NCI-H460 (cell line): ENCODE results near the gene PRSS27. TPM values are rescaled to one million over a fixed set of nuclear protein-coding genes. Genes with fewer than 3 reads are reported as not detected.
"Not testable (repeated sequence)": the region's sequence is repeated elsewhere in the genome, so short reads cannot be mapped to it uniquely, and the experiment has no call there.

Source experiments
- DNase-seq: peaks from one replicate; pipeline ENCODE4 v3.0.0-alpha.2; 2016; ENCODE audit warnings: low read depth; ENCODE audit errors: extremely low read depth
- total RNA-seq: library from RNA; depleted of rRNA; stranded (reverse); fragments of >200 nt; shearing (Covaris generic); gene quantifications from 2 replicates; pipeline ENCODE4 v1.2.3, GENCODE V29; 2014

PRSS27 gene
- total RNA-seq, 1 experiment from 2014 or later: 3.0 TPM

GRCh38 chr16:2699791-2700600 is 20.0 kb downstream of the PRSS27 start:
- DNase-seq: no peak

- DNase-seq: no peak
Measured at GRCh38 chr16:2698965-2699750, 20.9 kb downstream of the PRSS27 start.

- no peak for DNase-seq
Measured at GRCh38 chr16:2698103-2698870, 21.7 kb downstream of the PRSS27 start.

GRCh38 chr16:2697401-2697948 is 22.5 kb downstream of the PRSS27 start:
- no peak for DNase-seq

- not testable (repeated sequence) for DNase-seq
Measured at GRCh38 chr16:2696601-2697250, 23.3 kb downstream of the PRSS27 start.

- DNase-seq: peak; percentile 62
Measured at GRCh38 chr16:2692948-2693651, 26.9 kb downstream of the PRSS27 start.

GRCh38 chr16:2692251-2692947 is 27.6 kb downstream of the PRSS27 start:
- DNase-seq: no peak

GRCh38 chr16:2691491-2692248 is 28.4 kb downstream of the PRSS27 start:
- no peak for DNase-seq

- DNase-seq: no peak
Measured at GRCh38 chr16:2690852-2691251, 29.2 kb downstream of the PRSS27 start.

GRCh38 chr16:2689968-2690801 is 29.8 kb downstream of the PRSS27 start:
- no peak for DNase-seq

GRCh38 chr16:2689422-2689821 is 30.6 kb downstream of the PRSS27 start:
- DNase-seq: not testable (repeated sequence)

- no peak for DNase-seq
Measured at GRCh38 chr16:2687531-2688308, 32.3 kb downstream of the PRSS27 start.

- no peak for DNase-seq
Measured at GRCh38 chr16:2686912-2687507, 33.0 kb downstream of the PRSS27 start.

- DNase-seq: not testable (repeated sequence)
Measured at GRCh38 chr16:2686075-2686474, 33.9 kb downstream of the PRSS27 start.

GRCh38 chr16:2683041-2683440 is 37.0 kb downstream of the PRSS27 start:
- DNase-seq: not testable (repeated sequence)
